Measurements from ENCODE around the gene FAM20B. TPM values are rescaled to one million over a fixed set of nuclear protein-coding genes. Genes with fewer than 3 reads are reported as not detected.

Gene FAM20B
- total and polyA plus RNA-seq, 5 experiments from 2014 or later, result 5.1 to 23.7 (median 7.7) TPM

- DNase-seq, result no peak
- Mint-ChIP-seq H3K27me3 (no peaks in the 10 kb centered on the region), H3K36me3 (peaks cover 8 to 72% (median 18%) of the 10 kb centered on the region in 3 donors), H3K27ac (peak overlapping the region in 1 of 10 donors; percentile 17), H3K9me3 (peaks cover 0 to 3% (median 0%) of the 10 kb centered on the region in 9 donors), H3K4me3 (no peak overlapping the region), H3K4me1 (peaks cover 0 to 4% (median 0%) of the 10 kb centered on the region in 4 donors)
- no peak for ATAC-seq
- POLR2A ChIA-PET, result no interaction called here
These were observed 35.9 kb downstream of the FAM20B start for GRCh38 chr1:179061360-179062282.

GRCh38 chr1:179066471-179066870 lies 40.8 kb downstream of the FAM20B start:
- Mint-ChIP-seq H3K4me3 (no peak overlapping the region), H3K36me3 (peaks cover 5 to 62% (median 14%) of the 10 kb centered on the region in 3 donors), H3K4me1 (peaks cover 0 to 4% (median 0%) of the 10 kb centered on the region in 4 donors), H3K9me3 (no peaks in the 10 kb centered on the region), H3K27me3 (no peaks in the 10 kb centered on the region), H3K27ac (no peak overlapping the region)
- ATAC-seq (no peak), DNase-seq (no peak)
- POLR2A ChIA-PET, result no interaction called here

- DNase-seq (no peak), ATAC-seq (no peak)
- no peak overlapping the region for H3K4me3 Mint-ChIP-seq
- H3K36me3 Mint-ChIP-seq, result peaks cover 0 to 20% (median 2%) of the 10 kb centered on the region in 3 donors
- no peaks in the 10 kb centered on the region for H3K27me3 Mint-ChIP-seq
- H3K27ac Mint-ChIP-seq, result no peak overlapping the region
- no peaks in the 10 kb centered on the region for H3K9me3 Mint-ChIP-seq
- POLR2A ChIA-PET, result interaction anchor here (0.6 to 0.7 kb wide), 2 partner anchors 11 to 201 kb away, joined by 4 to 5 read pairs; no protein-coding TSS in a partner anchor
- H3K4me1 Mint-ChIP-seq, result peaks cover 11 to 18% (median 16%) of the 10 kb centered on the region in 4 donors
These were observed 51.7 kb downstream of the FAM20B start for GRCh38 chr1:179077396-179077795.

GRCh38 chr1:179079113-179079761 lies 53.5 kb downstream of the FAM20B start:
- Mint-ChIP-seq H3K9me3 (no peaks in the 10 kb centered on the region), H3K4me3 (peak overlapping the region in 5 of 10 donors; percentile 8 to 55 (median 54)), H3K27me3 (no peaks in the 10 kb centered on the region), H3K4me1 (peaks cover 15 to 31% (median 28%) of the 10 kb centered on the region in 4 donors), H3K36me3 (peaks cover 0 to 3% (median 0%) of the 10 kb centered on the region in 3 donors), H3K27ac (peak overlapping the region in 6 of 10 donors; percentile 16 to 72 (median 52))
- peak; percentile 20 to 34 for ATAC-seq
- POLR2A ChIA-PET, result no interaction called here
- peak in 9 of 10 donors; percentile 26 to 69 (median 55) for DNase-seq

GRCh38 chr1:179080866-179081686 lies 55.4 kb downstream of the FAM20B start:
- Mint-ChIP-seq H3K27me3 (no peaks in the 10 kb centered on the region), H3K27ac (peak overlapping the region; percentile 87 to 97 (median 94)), H3K9me3 (no peaks in the 10 kb centered on the region), H3K36me3 (peaks cover 0 to 5% (median 0%) of the 10 kb centered on the region in 3 donors), H3K4me1 (peaks cover 15 to 40% (median 30%) of the 10 kb centered on the region in 4 donors), H3K4me3 (peak overlapping the region; percentile 90 to 98 (median 96))
- peak in 9 of 10 donors; percentile 17 to 67 (median 44) for DNase-seq
- ATAC-seq, result peak; percentile 52 to 68
- POLR2A ChIA-PET, result interaction anchor here (0.6 to 1.6 kb wide), 5 partner anchors 57 to 285 kb away, joined by 3 to 5 read pairs (median 4); partner anchors contain the start of gene SOAT1

GRCh38 chr1:179081687-179082332 lies 56.1 kb downstream of the FAM20B start, which contains the start of gene TOR3A:
Gene TOR3A (plus strand): TSS chr1:179082070. CDS start chr1:179082129, 59 bp downstream.
- peak; percentile 68 to 78 for ATAC-seq
- Mint-ChIP-seq H3K9me3 (no peaks in the 10 kb centered on the region), H3K4me3 (peak within 1 kb of the TSS; percentile 90 to 98 (median 96)), H3K36me3 (peaks cover 0 to 5% (median 0%) of the 10 kb centered on the region in 3 donors), H3K27ac (peak within 1 kb of the TSS; percentile 90 to 97 (median 96)), H3K27me3 (no peaks in the 10 kb centered on the region), H3K4me1 (peaks cover 15 to 43% (median 30%) of the 10 kb centered on the region in 4 donors)
- peak; percentile 56 to 87 (median 71) for DNase-seq
- POLR2A ChIA-PET, result interaction anchor here (0.7 to 2.0 kb wide), 5 partner anchors 56 to 284 kb away, joined by 3 to 12 read pairs (median 4); partner anchors contain the start of genes AXDND1, FAM20B and SOAT1

- Mint-ChIP-seq H3K27me3 (no peaks in the 10 kb centered on the region), H3K4me1 (peaks cover 15 to 44% (median 30%) of the 10 kb centered on the region in 4 donors), H3K27ac (peak overlapping the region; percentile 86 to 97 (median 94)), H3K9me3 (no peaks in the 10 kb centered on the region), H3K4me3 (peak overlapping the region; percentile 90 to 98 (median 96)), H3K36me3 (peaks cover 0 to 5% (median 0%) of the 10 kb centered on the region in 3 donors)
- DNase-seq, result peak in 8 of 10 donors; percentile 14 to 36 (median 30)
- ATAC-seq, result peak; percentile 29 to 31
- POLR2A ChIA-PET, result interaction anchor here (0.7 to 2.0 kb wide), 6 partner anchors 55 to 283 kb away, joined by 3 to 12 read pairs (median 3); partner anchors contain the start of genes AXDND1, FAM20B and SOAT1
These were observed 56.8 kb downstream of the FAM20B start for GRCh38 chr1:179082333-179082998.

- H3K4me3 Mint-ChIP-seq, result peak overlapping the region; percentile 90 to 98 (median 96)
- peak in 1 of 2 donors; percentile 4 for ATAC-seq
- H3K27me3 Mint-ChIP-seq, result no peaks in the 10 kb centered on the region
These were observed 57.3 kb downstream of the FAM20B start for GRCh38 chr1:179082999-179083335.

GRCh38 chr1:179083533-179083932 lies 57.8 kb downstream of the FAM20B start:
- Mint-ChIP-seq H3K27me3 (no peaks in the 10 kb centered on the region), H3K27ac (peak overlapping the region in 9 of 10 donors; percentile 2 to 90 (median 44)), H3K4me1 (peaks cover 15 to 46% (median 30%) of the 10 kb centered on the region in 4 donors), H3K4me3 (peak overlapping the region; percentile 19 to 98 (median 85)), H3K36me3 (peaks cover 0 to 9% (median 0%) of the 10 kb centered on the region in 3 donors), H3K9me3 (no peaks in the 10 kb centered on the region)
- POLR2A ChIA-PET, result interaction anchor here (1.0 to 2.0 kb wide), 2 partner anchors 32 to 282 kb away, joined by 3 to 12 read pairs; partner anchors contain the start of gene AXDND1
- DNase-seq (no peak), ATAC-seq (no peak)

More at GRCh38 chr1:179082999-179083335, 57.3 kb downstream of the FAM20B start:
- H3K9me3 Mint-ChIP-seq, result no peaks in the 10 kb centered on the region
- POLR2A ChIA-PET, result interaction anchor here (0.7 to 2.0 kb wide), 6 partner anchors 55 to 283 kb away, joined by 3 to 12 read pairs (median 3); partner anchors contain the start of genes AXDND1, FAM20B and SOAT1
- peak in 5 of 10 donors; percentile 9 to 21 (median 18) for DNase-seq
- H3K36me3 Mint-ChIP-seq, result peaks cover 0 to 7% (median 0%) of the 10 kb centered on the region in 3 donors
- peaks cover 15 to 44% (median 30%) of the 10 kb centered on the region in 4 donors for H3K4me1 Mint-ChIP-seq
- H3K27ac Mint-ChIP-seq, result peak overlapping the region; percentile 86 to 97 (median 94)

- H3K4me1 Mint-ChIP-seq, result peaks cover 9 to 36% (median 13%) of the 10 kb centered on the region in 4 donors
- no peak for ATAC-seq
- peaks cover 0 to 37% (median 0%) of the 10 kb centered on the region in 3 donors for H3K36me3 Mint-ChIP-seq
- no peaks in the 10 kb centered on the region for H3K9me3 Mint-ChIP-seq
- H3K27me3 Mint-ChIP-seq, result no peaks in the 10 kb centered on the region
- DNase-seq, result no peak
- peak overlapping the region in 2 of 10 donors; percentile 4 to 37 for H3K27ac Mint-ChIP-seq
- POLR2A ChIA-PET, result interaction anchor here (0.6 kb wide), 1 partner anchor 205 kb away, joined by 3 read pairs; no protein-coding TSS in a partner anchor
- no peak overlapping the region for H3K4me3 Mint-ChIP-seq
These were observed 62.0 kb downstream of the FAM20B start for GRCh38 chr1:179087665-179088064.

Measured in naive thymus-derived CD8-positive, alpha-beta T cell (primary cell).